ENCODE results near the gene CDKN1C. TPM values are rescaled to one million over a fixed set of nuclear protein-coding genes. Genes with fewer than 3 reads are reported as not detected.

The CDKN1C gene
- total and polyA plus RNA-seq, 2 of the 8 experiments (the other 6 are each of a cell fraction or from before 2014, with no cell fraction given) = 12.8 to 14.1 TPM

DNA sequence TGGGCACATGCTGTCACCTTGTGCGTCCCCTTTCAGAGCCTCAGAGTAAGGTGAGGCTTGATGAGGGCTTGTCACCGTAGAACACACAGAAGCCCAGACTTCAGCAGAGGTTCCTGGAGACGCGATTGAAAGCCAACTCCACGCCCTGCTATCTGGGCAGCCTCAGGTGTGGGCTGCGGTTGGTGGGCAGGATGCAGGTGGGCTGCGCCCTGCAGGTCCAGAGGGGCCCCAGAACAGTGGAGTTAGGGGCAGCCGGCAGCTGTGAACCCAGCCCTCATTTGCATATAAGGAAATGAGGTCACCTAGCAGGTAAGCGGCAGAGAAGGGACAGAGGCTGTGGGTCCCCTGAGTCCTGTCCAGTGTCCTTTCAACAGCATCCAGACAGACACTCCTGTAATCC, 28.2 kb upstream of the CDKN1C start:
- no peak overlapping the region for H2BK20ac ChIP-seq (ENCODE audit: low read length)
- DNase-seq (ENCODE audit: low read depth in 1 of 2, low spot score in 2 of 2) (no peak), FAIRE-seq (no peak)
- no peaks in the 10 kb centered on the region for H3K36me3 ChIP-seq (ENCODE audit: control insufficient read depth in 2 of 4, insufficient read depth in 4 of 4, low read length in 3 of 4)
- H2BK12ac ChIP-seq (ENCODE audit: low read depth, low read length) = peak overlapping the region; percentile 35; the same call in 1 of the 2 replicates
- CTCF ChIA-PET (ENCODE audit: partially characterized antibody) = interaction anchor here (1.1 to 3.4 kb wide), 5 partner anchors 17 to 382 kb away, joined by 3 to 19 read pairs (median 5); partner anchors contain the start of gene PHLDA2
- no peak overlapping the region for H4K5ac ChIP-seq (ENCODE audit: insufficient read length, low read depth, low read length)
- H3K79me1 ChIP-seq (ENCODE audit: low read depth, low read length) = no peaks in the 10 kb centered on the region
- no peak overlapping the region for H3K4ac ChIP-seq (replicated peaks; ENCODE audit: insufficient read length, low read depth, low read length)
- H2AFZ ChIP-seq (ENCODE audit: low read length) = no peak overlapping the region
- peaks cover 0 to 4% of the 10 kb centered on the region in 2 experiments for H4K20me1 ChIP-seq (replicated peaks in 1 of 2; ENCODE audit: control insufficient read depth in 1 of 2, insufficient read depth in 2 of 2, low read length in 2 of 2)
- H2BK5ac ChIP-seq (ENCODE audit: low read depth, low read length) = peak overlapping the region; percentile 44; the same call in 1 of the 2 replicates
- H3K18ac ChIP-seq (ENCODE audit: extremely low read depth, low read length) = no peak overlapping the region; the same call in 1 of the 2 replicates
- H2AK5ac ChIP-seq (ENCODE audit: low read depth, low read length) = 0 out of 2 replicates have a peak overlapping the region, but pooled peaks have one; percentile 33
- no peaks in the 10 kb centered on the region for H3K9me3 ChIP-seq (ENCODE audit: insufficient read depth in 2 of 2, low read depth in 1 of 2, low read length in 1 of 2)
- no peak overlapping the region for H3K4me3 ChIP-seq (ENCODE audit: extremely low read depth in 1 of 4, insufficient read depth in 2 of 4, low read depth in 3 of 4, low read length in 4 of 4)
- no peak overlapping the region for H2BK120ac ChIP-seq (replicated peaks; ENCODE audit: low read depth, low read length)
- H3K56ac ChIP-seq (replicated peaks; ENCODE audit: insufficient read length, low read depth, low read length) = no peak overlapping the region
- H3K4me1 ChIP-seq (replicated peaks in 1 of 4; ENCODE audit: control insufficient read depth in 3 of 4, insufficient read depth in 4 of 4, low read length in 3 of 4) = peaks cover 0 to 19% (median 8%) of the 10 kb centered on the region in 4 experiments; a peak in 4 of 7 replicates
- no peak overlapping the region for H3K23ac ChIP-seq (ENCODE audit: insufficient read length)
- H3K4me2 ChIP-seq (ENCODE audit: insufficient read depth in 1 of 2, low read depth in 2 of 2, low read length in 2 of 2) = no peak overlapping the region
- no peak overlapping the region for H3K9ac ChIP-seq (replicated peaks in 1 of 4; ENCODE audit: extremely low read depth in 1 of 4, low read depth in 3 of 4, low read length in 3 of 4)
- H3K27ac ChIP-seq (ENCODE audit: low read depth, low read length) = no peak overlapping the region
- 81% methylated on average over 9 of the region's 9 CpGs; no CpG with 5 or more reads in 1 of the 2 experiments for WGBS, 2 experiments (ENCODE audit: extremely low coverage in 1 of 2, insufficient coverage in 1 of 2, insufficient read length in 1 of 2, insufficient replicate concordance in 2 of 2, low coverage in 1 of 2, low lambda C conversion rate in 2 of 2, missing lambda C conversion rate in 1 of 2)
- H3K23me2 ChIP-seq (ENCODE audit: low read depth, low read length) = no peaks in the 10 kb centered on the region
- H2BK15ac ChIP-seq (ENCODE audit: low read length) = no peak overlapping the region
- POLR2A ChIA-PET (ENCODE audit: partially characterized antibody) = interaction anchor here (1.0 kb wide), 1 partner anchor 15 kb away, joined by 5 read pairs; the partner anchor contains the start of gene PHLDA2
- TF ChIP-seq POLR2A (IDR thresholded peaks at IDR 0.05; ENCODE audit: control extremely low read depth in 1 of 2, low read depth in 2 of 2, low read length in 2 of 2) (no peak), RAD21 (IDR thresholded peaks at IDR 0.05 in 1 of 2, conservative IDR thresholded peaks at IDR 0.05 in 1 of 2; ENCODE audit: low read depth in 2 of 2, low read length in 2 of 2) (no peak), BACH1 (IDR thresholded peaks at IDR 0.05; ENCODE audit: low read length) (no peak)
- TF ChIP-seq, protein P1, sequence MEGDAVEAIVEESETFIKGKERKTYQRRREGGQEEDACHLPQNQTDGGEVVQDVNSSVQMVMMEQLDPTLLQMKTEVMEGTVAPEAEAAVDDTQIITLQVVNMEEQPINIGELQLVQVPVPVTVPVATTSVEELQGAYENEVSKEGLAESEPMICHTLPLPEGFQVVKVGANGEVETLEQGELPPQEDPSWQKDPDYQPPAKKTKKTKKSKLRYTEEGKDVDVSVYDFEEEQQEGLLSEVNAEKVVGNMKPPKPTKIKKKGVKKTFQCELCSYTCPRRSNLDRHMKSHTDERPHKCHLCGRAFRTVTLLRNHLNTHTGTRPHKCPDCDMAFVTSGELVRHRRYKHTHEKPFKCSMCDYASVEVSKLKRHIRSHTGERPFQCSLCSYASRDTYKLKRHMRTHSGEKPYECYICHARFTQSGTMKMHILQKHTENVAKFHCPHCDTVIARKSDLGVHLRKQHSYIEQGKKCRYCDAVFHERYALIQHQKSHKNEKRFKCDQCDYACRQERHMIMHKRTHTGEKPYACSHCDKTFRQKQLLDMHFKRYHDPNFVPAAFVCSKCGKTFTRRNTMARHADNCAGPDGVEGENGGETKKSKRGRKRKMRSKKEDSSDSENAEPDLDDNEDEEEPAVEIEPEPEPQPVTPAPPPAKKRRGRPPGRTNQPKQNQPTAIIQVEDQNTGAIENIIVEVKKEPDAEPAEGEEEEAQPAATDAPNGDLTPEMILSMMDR (IDR thresholded peaks at IDR 0.05; ENCODE audit: control extremely low read depth in 1 of 3, insufficient read depth in 1 of 3, low read depth in 1 of 3, low read length in 3 of 3) = no peak
- no peak overlapping the region for H4K8ac ChIP-seq (ENCODE audit: extremely low read depth, insufficient read depth, low read length)
- H4K91ac ChIP-seq (replicated peaks; ENCODE audit: insufficient read length, low read length) = no peak overlapping the region
- no peaks in the 10 kb centered on the region for H3K79me2 ChIP-seq (ENCODE audit: control insufficient read depth in 1 of 2, insufficient read depth in 2 of 2, low read length in 2 of 2)
- no peaks in the 10 kb centered on the region for H3K27me3 ChIP-seq (replicated peaks in 1 of 4; ENCODE audit: control insufficient read depth in 3 of 4, extremely low read depth in 1 of 4, insufficient read depth in 3 of 4, low read length in 3 of 4)
- no peak overlapping the region for H3K14ac ChIP-seq (ENCODE audit: insufficient read length)

All from H1 (cell line).